ENCODE measurements around the gene ZFYVE28. TPM values are rescaled to one million over a fixed set of nuclear protein-coding genes. Genes with fewer than 3 reads are reported as not detected.

Gene ZFYVE28
- total and polyA plus RNA-seq, 8 donors: 2.2 to 12.4 (median 3.9) TPM

DNA sequence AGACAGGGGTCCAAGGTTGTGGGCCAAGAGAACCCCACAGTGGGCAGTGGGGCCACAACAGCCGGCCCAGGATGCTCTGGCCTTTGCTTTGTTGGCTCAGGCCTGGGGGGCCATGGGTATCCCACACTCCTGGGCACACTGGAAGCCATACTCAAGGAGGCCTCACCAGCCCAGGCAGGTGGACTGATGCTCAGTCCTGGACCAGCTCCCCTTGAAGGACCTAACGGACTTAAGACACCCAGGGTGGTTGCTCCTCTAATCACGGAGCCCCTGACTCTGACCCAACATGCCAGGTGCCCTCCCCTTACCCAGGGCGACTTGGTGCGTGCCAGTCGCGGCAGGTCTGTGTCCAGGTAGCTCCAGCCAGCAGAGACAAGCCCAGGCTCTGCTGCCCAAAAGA, 50.8 kb downstream of the ZFYVE28 start:
- peaks cover 0 to 15% of the 10 kb centered on the region in 2 donors for H3K4me1 ChIP-seq
- no peak overlapping the region for H3K27ac ChIP-seq
- TF ChIP-seq, protein P1, sequence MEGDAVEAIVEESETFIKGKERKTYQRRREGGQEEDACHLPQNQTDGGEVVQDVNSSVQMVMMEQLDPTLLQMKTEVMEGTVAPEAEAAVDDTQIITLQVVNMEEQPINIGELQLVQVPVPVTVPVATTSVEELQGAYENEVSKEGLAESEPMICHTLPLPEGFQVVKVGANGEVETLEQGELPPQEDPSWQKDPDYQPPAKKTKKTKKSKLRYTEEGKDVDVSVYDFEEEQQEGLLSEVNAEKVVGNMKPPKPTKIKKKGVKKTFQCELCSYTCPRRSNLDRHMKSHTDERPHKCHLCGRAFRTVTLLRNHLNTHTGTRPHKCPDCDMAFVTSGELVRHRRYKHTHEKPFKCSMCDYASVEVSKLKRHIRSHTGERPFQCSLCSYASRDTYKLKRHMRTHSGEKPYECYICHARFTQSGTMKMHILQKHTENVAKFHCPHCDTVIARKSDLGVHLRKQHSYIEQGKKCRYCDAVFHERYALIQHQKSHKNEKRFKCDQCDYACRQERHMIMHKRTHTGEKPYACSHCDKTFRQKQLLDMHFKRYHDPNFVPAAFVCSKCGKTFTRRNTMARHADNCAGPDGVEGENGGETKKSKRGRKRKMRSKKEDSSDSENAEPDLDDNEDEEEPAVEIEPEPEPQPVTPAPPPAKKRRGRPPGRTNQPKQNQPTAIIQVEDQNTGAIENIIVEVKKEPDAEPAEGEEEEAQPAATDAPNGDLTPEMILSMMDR (IDR thresholded peaks at IDR 0.05): no peak
- H3K36me3 ChIP-seq: no peaks in the 10 kb centered on the region
- DNase-seq (no peak), ATAC-seq (no peak)
- H3K27me3 ChIP-seq: peaks cover 0 to 9% of the 10 kb centered on the region in 2 donors
- intact Hi-C loops (cut with DNase I): no loop called here
- no peak overlapping the region for H3K4me3 ChIP-seq
- H3K9me3 ChIP-seq: peaks cover 0 to 6% of the 10 kb centered on the region in 2 donors

DNA sequence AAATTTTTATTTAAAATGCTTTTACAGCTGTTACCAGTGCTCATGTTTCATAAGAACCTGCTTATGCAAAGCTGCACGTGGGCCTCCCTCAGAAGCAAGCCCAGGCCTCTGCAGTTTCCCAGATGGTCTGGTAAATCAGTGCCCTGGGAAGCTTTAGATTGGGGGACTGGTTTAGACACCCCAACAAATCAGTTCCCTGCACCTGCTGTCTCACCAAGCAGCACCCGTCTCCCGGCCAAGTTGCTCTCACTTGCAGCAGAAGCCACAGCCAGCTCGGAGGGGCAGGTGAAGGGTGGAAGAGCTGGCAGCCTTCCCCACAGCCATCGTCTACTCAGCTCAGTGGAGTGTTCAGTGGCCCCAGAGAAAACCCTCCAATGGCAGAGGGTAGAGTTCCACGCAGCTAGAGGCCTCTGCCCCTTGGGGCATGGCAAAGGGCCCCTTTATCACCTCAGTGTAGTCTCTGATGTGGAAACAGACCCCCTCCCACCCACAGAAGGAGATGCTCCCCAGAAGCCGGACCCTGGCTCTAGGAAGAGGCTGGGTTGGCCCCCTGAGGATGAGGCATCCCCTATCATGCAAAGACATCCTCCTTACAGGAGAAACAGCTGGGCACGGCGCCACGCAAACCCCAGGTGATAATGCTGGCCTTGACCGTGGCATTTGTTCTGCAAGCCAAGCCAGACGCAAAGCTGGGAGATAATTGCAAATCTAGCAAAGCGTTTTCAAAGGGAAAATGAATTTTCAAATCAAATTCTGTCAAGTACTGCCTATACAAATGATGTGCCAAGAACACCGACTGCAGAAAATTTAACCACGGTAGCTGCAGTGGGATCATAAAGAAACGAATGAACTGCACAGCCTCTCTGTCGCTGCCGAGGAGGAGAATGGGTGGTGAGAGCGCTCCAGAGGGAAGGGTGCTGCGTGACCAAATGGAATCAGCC, 51.9 kb downstream of the ZFYVE28 start:
- Histone ChIP-seq H3K27ac (no peak overlapping the region), H3K4me1 (peaks cover 0 to 15% of the 10 kb centered on the region in 2 donors), H3K36me3 (no peaks in the 10 kb centered on the region), H3K27me3 (peaks cover 0 to 9% of the 10 kb centered on the region in 2 donors), H3K4me3 (no peak overlapping the region), H3K9me3 (peaks cover 0 to 6% of the 10 kb centered on the region in 2 donors)
- TF ChIP-seq, protein P1 (IDR thresholded peaks at IDR 0.05): no peak
- peak in 1 of 4 donors; percentile 74 for DNase-seq
- intact Hi-C loops (cut with DNase I): no loop called here
- ATAC-seq: no peak

DNA sequence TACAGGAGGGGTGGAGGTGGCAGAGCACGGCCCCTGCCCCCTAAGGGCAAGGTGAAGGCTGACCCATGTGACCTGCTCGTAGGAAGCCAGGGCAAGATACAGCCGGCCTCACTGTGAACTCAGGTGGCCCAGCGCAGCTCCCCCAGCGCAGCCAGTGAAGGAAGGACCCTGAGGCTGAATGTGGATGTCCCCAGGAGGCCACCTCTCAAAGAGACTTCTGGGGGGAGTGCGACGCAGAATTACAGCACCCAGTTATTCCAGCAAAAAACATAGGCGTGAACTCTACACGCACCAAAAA, 52.6 kb downstream of the ZFYVE28 start:
- Histone ChIP-seq H3K27me3 (peaks cover 0 to 9% of the 10 kb centered on the region in 2 donors), H3K27ac (no peak overlapping the region), H3K36me3 (no peaks in the 10 kb centered on the region), H3K9me3 (peaks cover 0 to 6% of the 10 kb centered on the region in 2 donors), H3K4me3 (no peak overlapping the region), H3K4me1 (peaks cover 0 to 15% of the 10 kb centered on the region in 2 donors)
- peak in 1 of 4 donors; percentile 52 for DNase-seq
- TF ChIP-seq, protein P1 (IDR thresholded peaks at IDR 0.05): no peak
- ATAC-seq: no peak
- intact Hi-C loops (cut with DNase I): no loop called here

DNA sequence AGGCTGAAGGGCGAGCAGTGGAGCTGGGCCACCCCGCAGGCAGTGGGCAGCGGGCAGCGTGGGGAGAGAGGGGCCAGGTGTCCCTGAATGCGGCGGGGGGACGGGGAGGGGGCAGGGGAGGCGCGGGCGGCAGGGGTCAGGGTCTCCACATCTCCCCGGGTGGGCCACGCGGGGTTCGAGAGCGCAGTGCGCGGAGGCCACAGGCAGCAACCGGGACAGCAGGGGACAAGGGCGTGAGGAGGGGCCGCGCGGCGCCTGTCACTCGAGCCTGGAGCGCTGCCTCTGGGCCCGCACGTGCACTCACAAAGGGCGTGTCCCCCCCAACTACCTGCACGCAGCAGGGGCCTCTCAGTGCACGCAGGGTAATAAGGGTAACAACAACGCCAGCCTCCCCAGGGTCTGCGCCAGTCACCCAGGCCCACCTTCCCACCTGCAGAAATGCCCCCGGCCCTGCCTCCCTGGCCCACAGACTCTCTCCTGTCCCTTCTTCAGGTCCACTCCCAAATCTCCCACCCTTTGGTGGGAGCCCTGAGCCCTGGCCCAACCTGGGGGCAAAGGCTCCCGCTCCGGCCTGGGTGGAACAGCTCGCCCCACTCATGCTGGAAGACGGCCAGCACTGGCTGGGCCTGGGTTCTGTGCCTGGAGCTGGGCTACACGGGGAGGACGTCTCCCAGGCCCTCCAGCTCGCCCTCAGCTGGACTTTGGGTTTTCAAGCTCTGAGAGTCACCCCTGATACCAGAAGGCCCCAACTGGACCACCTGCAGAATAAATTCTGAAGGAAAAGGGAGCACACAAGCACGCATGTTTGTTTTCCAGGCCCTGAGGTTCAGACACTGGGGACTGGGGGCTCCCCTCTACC, 53.2 kb downstream of the ZFYVE28 start:
- ATAC-seq (peak; percentile 5), DNase-seq (peak in 2 of 4 donors; percentile 9 to 68)
- Histone ChIP-seq H3K9me3 (peaks cover 0 to 6% of the 10 kb centered on the region in 2 donors), H3K27me3 (peaks cover 0 to 9% of the 10 kb centered on the region in 2 donors), H3K4me3 (peak overlapping the region; percentile 33 to 43), H3K4me1 (peaks cover 0 to 15% of the 10 kb centered on the region in 2 donors), H3K27ac (no peak overlapping the region), H3K36me3 (no peaks in the 10 kb centered on the region)
- TF ChIP-seq, protein P1 (IDR thresholded peaks at IDR 0.05): no peak
- intact Hi-C loops (cut with DNase I): no loop called here
